Body of pancreas (tissue), 4 donors: Measurements from ENCODE around the gene ABHD8. TPM values are rescaled to one million over a fixed set of nuclear protein-coding genes. Genes with fewer than 3 reads are reported as not detected.

Experiments
- ATAC-seq: fragments of 150-250 bp; one replicate; pipeline ENCODE4 v1.9.1; 2016
- DNase-seq, 4 donors: peaks; one replicate each; pipeline ENCODE4 v3.0.0-alpha.2; 2019
- H3K27ac ChIP-seq, 4 donors: fragments of 200-600 bp; sonication (generic); 1 replicate in 3 of 4; 2 replicates in 1 of 4; pipeline versions ENCODE4 v1.5.1 to v1.6.1; 2016 to 2019; ENCODE audit warnings: mild to moderate bottlenecking in 1 of 4, mixed read lengths in 1 of 4, moderate library complexity in 1 of 4
- H3K27me3 ChIP-seq, 2 donors: fragments of 200-600 bp; sonication (generic); one replicate each; pipeline ENCODE4 v1.6.0; 2016; ENCODE audit warnings: mild to moderate bottlenecking in 1 of 2
- H3K36me3 ChIP-seq, 2 donors: fragments of 200-600 bp; sonication (generic); replicated peaks in 1 of 2; 2 replicates each; pipeline ENCODE4 v1.5.1; 2016; ENCODE audit warnings: low read depth in 2 of 2; ENCODE audit not compliant: insufficient read depth in 1 of 2
- H3K4me1 ChIP-seq: fragments of 200-600 bp; sonication (generic); one replicate; pipeline ENCODE4 v1.6.0; 2016
- H3K4me3 ChIP-seq, 2 donors: fragments of 200-600 bp; sonication (generic); 1 replicate in 1 of 2; 2 replicates in 1 of 2; pipeline ENCODE4 v1.5.1; 2016 to 2019
- H3K9me3 ChIP-seq, 3 donors: fragments of 200-600 bp; sonication (generic); 1 replicate in 2 of 3; 2 replicates in 1 of 3; pipeline ENCODE4 v1.5.1; 2016
- POLR2A ChIP-seq, 3 donors: fragments of 450-650 bp; IDR thresholded peaks; one replicate each; pipeline ENCODE4 v1.6.1; 2016; ENCODE audit warnings: antibody characterized with exemption in 3 of 3, mild to moderate bottlenecking in 2 of 3
- whole genome bisulfite sequencing, 2 donors: methylation state at CpG; one replicate each; pipeline ENCODE4 v1.1.5; 2017; 5-methylcytosine and 5-hydroxymethylcytosine counted together
- intact Hi-C: fragments of 100-400 bp; cut with DNase I; formaldehyde crosslinking; loops from one replicate; pipeline ENCODE4 v1.15.1; 2023
- total RNA-seq, 2 donors: library from RNA; depleted of rRNA; stranded (reverse); fragments of >200 nt; gene quantifications; one replicate each; pipeline ENCODE4 v1.1.0, GENCODE V29; 2016
- TF ChIP-seq, protein P1 (sequence below), 7 experiments: fragments of 450-650 bp in 4 of 7; fragments of 200-600 bp in 3 of 7; sonication (generic) in 3 of 7; IDR thresholded peaks; one replicate each; pipeline ENCODE4 v1.5.1; 2016 to 2019; ENCODE audit warnings: antibody characterized with exemption in 7 of 7

ABHD8 gene
- total RNA-seq, 2 donors from 2014 or later = 10.2 to 12.2 TPM

DNA sequence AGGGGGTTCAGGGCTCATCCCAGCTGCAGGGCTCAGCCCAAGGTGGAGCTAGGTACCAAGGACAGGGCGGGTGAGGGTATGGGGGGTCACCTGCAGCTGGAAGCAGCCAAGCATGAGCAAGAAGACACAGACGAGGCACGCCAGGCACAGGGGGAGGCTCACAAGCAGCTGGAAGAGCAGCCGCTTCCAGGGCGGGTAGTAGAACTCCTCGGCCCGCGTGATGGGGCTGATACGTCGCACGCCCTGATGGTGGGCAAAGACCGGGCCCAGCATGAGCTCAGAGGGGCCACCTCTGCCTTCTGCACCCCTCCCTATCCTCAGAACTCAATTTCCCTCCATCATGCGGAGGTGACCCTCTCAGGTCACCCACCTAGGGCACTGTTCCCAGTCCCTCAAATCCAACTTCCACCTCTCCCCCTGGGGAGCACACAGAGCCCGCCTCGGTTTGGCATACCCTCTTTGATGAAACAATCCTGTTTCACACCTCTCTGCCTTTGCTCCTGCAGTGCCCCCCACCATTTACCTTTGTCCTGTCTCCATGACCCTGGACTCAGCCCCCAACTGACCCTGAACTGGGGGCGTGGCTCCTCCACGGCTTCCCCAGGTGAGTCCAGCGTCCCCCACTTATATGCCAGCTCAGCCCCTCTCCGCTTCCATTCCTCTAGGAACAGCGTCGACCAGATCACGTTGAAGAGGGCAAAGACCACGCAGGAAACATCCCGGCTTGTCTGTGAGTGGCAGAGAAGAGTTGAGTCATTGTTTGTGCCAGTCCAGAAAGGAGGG lies 27.2 kb upstream of the ABHD8 start:
- Histone ChIP-seq H3K9me3 (no peaks in the 10 kb centered on the region), H3K4me3 (no peak overlapping the region), H3K27ac (no peak overlapping the region), H3K4me1 (peaks cover 37% of the 10 kb centered on the region), H3K27me3 (no peaks in the 10 kb centered on the region), H3K36me3 (no peaks in the 10 kb centered on the region)
- intact Hi-C loops = no loop called here
- ATAC-seq = no peak
- WGBS, 2 donors = 84 to 91% methylated on average over 22 to 24 of the region's 24 CpGs
- TF ChIP-seq POLR2A (IDR thresholded peaks at IDR 0.05) = no peak
- TF ChIP-seq, protein P1, sequence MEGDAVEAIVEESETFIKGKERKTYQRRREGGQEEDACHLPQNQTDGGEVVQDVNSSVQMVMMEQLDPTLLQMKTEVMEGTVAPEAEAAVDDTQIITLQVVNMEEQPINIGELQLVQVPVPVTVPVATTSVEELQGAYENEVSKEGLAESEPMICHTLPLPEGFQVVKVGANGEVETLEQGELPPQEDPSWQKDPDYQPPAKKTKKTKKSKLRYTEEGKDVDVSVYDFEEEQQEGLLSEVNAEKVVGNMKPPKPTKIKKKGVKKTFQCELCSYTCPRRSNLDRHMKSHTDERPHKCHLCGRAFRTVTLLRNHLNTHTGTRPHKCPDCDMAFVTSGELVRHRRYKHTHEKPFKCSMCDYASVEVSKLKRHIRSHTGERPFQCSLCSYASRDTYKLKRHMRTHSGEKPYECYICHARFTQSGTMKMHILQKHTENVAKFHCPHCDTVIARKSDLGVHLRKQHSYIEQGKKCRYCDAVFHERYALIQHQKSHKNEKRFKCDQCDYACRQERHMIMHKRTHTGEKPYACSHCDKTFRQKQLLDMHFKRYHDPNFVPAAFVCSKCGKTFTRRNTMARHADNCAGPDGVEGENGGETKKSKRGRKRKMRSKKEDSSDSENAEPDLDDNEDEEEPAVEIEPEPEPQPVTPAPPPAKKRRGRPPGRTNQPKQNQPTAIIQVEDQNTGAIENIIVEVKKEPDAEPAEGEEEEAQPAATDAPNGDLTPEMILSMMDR (IDR thresholded peaks at IDR 0.05) = no peak
- DNase-seq = no peak

- Histone ChIP-seq H3K36me3 (no peaks in the 10 kb centered on the region), H3K27me3 (no peaks in the 10 kb centered on the region), H3K9me3 (no peaks in the 10 kb centered on the region), H3K4me3 (no peak overlapping the region), H3K27ac (no peak overlapping the region), H3K4me1 (peaks cover 30% of the 10 kb centered on the region)
- TF ChIP-seq, protein P1 (IDR thresholded peaks at IDR 0.05) = no peak
- TF ChIP-seq POLR2A (IDR thresholded peaks at IDR 0.05) = no peak
- WGBS, 2 donors = 70 to 73% methylated on average over 23 to 47 of the region's 51 CpGs
- ATAC-seq (no peak), DNase-seq (no peak)
- intact Hi-C loops = no loop called here
Measured at GRCh38 chr19:17329366-17330261, 26.4 kb upstream of the ABHD8 start.

DNA sequence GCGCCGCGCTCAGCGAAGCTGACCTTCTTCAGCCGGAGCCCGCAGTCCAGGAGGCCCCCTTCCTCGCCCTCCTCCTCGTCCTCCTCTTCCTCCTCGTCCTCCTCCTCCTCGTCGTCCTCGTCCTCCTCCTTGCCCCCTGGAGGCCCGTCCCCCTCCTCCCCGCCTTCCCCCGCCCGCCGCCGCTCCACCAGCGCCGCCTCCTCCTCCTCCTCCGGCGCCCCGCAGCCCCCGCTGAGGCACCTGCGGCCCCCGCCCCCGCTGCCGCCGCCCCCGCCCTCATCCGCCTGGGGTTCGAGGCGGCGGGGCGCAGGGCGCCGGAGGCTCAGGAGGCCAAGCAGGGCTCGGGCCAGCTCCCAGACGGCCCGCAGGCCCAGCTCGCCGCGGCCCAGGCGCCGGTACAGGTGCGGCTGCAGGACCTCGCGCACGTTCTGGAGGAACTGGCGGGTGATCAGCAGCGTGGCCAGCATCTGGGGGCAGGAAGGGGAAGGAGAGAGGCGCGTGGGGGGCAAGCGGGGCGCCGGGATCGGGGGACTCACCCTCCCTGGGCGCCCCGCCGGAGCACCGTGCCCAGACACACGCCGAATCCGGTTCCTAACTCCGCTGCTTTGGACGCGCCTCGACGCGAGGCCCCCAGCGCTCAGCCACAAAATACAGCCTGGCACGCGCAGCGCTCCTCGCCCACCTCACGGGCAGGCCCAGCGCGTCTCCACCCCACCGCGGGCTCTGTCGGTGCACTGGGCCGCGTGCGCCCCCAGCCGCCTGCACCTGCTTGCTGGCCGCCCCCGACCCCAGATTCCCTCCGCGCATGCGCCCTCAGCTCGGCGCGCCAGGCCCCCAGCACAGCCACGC lies 25.5 kb upstream of the ABHD8 start:
- peak; percentile 4 for ATAC-seq
- Histone ChIP-seq H3K27ac (peak overlapping the region in 3 of 4 donors; percentile 42 to 48 (median 47)), H3K9me3 (no peaks in the 10 kb centered on the region), H3K36me3 (no peaks in the 10 kb centered on the region), H3K4me3 (peak overlapping the region in 1 of 2 donors; percentile 33), H3K4me1 (peaks cover 24% of the 10 kb centered on the region), H3K27me3 (no peaks in the 10 kb centered on the region)
- TF ChIP-seq, protein P1 (IDR thresholded peaks at IDR 0.05) = no peak
- TF ChIP-seq POLR2A (IDR thresholded peaks at IDR 0.05) = no peak
- peak in 1 of 4 donors; percentile 20 for DNase-seq
- intact Hi-C loops = no loop called here
- WGBS, 2 donors = 11 to 22% methylated on average over 7 to 74 of the region's 94 CpGs

- no peaks in the 10 kb centered on the region for H3K9me3 ChIP-seq
- 19 to 58% methylated on average over 29 to 61 of the region's 64 CpGs for WGBS, 2 donors
- DNase-seq (peak; percentile 66 to 77 (median 71)), ATAC-seq (peak; percentile 83)
- intact Hi-C loops = no loop called here
- peak overlapping the region in 1 of 2 donors; percentile 33 for H3K4me3 ChIP-seq
- H3K27me3 ChIP-seq = no peaks in the 10 kb centered on the region
- peak overlapping the region in 3 of 4 donors; percentile 42 to 48 (median 47) for H3K27ac ChIP-seq
- H3K4me1 ChIP-seq = peaks cover 22% of the 10 kb centered on the region
- TF ChIP-seq POLR2A (IDR thresholded peaks at IDR 0.05) = peak in 2 of 3 donors; percentile 23 to 24
- TF ChIP-seq, protein P1 (IDR thresholded peaks at IDR 0.05) = peak in 3 of 7 experiments; percentile 30 to 46 (median 43)
- H3K36me3 ChIP-seq = no peaks in the 10 kb centered on the region
Measured at GRCh38 chr19:17327654-17328516, 24.7 kb upstream of the ABHD8 start.
